Left renal cortex interstitium (tissue), 4 donors: ENCODE data around the gene ARPC5. TPM values are rescaled to one million over a fixed set of nuclear protein-coding genes. Genes with fewer than 3 reads are reported as not detected.
"Not testable (repeated sequence)": the region's sequence is repeated elsewhere in the genome, so short reads cannot be mapped to it uniquely, and the experiment has no call there.

ENCODE experiments used
- DNase-seq, 4 donors: peaks; one replicate each; pipeline ENCODE4 v3.0.0-alpha.2; 2013; ENCODE audit warnings: low read depth in 4 of 4, low spot score in 2 of 4, missing footprints in 1 of 4
- polyA plus RNA-seq, 4 donors: library from polyadenylated mRNA; unstranded; fragments of 120-200 nt; gene quantifications; one replicate each; pipeline ENCODE4 v1.2.1, GENCODE V29; 2013; ENCODE audit not compliant: insufficient read length in 4 of 4

Gene ARPC5
- 100 to 1,000 TPM; 133 to 197 (median 163) TPM for polyA plus RNA-seq

DNA sequence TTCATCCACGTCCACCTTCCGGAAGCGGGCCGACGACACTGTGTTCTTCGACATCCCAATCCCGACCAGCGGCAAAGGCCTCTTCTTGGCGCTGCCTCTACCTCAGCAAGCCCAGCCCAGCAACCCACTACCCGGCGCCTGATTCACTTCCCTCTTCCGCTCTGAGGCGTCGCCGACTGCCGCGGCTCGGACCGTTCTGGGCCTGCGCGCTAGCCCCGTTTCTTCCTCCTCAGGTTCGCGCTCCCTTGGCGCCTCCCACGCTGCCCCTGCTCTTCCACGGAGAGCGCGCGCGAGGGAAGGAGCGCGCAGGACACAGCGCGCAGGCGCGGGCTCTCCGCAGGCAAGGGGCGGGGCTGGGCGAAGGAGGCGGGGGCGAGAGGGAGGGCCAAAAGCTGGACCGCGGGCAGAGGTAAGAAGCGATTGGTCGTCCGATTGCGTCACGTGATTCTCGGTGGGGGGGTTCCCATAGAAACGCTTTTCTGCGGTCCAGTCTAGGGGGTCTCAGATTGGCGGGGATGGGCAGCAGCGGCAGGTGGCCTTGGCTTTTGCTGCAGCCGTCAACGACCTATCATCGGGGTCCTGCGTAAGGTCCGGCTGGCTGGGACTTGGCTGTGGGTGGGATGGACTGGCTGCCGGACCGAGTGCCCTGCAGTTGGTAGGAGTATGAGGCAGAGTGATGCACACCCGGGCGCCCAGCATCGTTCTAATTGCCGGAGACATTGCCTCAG lies at the start of gene ARPC5:
Gene ARPC5 (minus strand): TSS at position 178 of the 728 bp plus-strand sequence. CDS start 124 bp downstream, at position 54.
- DNase-seq, result peak; percentile 91 to 95 (median 93)

DNA sequence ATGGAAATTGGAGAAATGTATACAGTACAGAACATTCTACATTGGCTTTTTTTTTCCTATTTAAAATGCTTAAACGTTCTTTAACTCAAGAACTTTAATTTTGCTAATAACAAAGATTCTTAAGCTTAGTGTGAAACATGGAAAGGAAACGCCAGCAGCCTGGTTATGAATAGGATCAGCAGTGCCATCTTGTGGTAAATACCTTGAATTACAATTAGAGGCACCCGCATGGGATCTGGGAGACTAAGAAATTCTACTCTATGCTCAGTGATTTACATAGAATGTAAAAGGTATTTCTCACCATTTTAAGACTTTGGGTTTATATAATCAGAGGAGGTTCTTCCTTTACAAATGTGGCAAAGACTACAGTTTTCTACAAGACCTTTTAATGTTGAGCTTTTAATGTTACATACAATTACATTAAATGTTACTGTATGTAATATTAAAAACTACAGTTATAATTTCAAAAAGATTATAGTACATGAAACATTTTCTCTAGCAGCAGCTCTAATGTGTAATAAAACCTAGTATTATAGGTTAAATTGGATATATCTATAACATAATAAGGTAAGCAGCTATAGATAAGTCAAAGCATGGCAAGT lies 49.6 kb upstream of the ARPC5 start:
- no peak for DNase-seq

DNA sequence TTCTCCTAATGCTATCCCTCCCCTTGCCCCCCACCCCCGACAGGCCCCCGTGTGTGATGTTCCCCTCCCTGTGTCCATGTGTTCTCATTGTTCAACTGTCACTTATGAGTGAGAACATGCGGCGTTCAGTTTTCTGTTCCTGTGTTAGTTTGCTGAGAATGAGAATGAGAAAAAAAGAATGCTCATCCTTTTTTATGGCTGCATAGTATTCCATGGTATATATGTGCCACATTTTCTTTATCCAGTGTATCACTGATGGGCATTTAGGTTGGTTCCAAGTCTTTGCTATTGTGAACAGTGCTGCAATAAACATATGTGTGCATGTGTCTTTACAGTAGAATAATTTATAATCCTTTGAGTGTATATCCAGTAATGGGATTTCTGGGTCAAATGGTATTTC lies 43.8 kb upstream of the ARPC5 start:
- not testable (repeated sequence) for DNase-seq

DNA sequence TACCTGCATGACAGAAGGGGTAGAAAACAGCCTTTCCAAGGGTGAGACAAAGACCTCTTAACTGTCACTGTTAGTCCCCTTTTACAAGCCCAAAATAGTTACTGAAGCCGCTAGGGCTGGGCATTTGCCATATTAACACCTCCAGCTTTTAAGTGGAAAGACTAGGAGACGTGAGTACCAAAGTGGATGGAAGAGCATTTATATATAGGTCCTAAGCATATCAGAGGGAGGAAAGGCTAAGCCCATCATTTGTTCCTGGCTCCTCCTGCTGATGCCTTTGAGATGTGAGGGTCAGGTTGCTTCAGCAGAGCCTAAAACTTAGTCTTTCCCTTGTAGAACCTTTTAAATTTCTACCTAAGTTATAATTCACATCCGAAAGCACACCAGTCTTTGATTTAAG lies 43.2 kb upstream of the ARPC5 start:
- no peak for DNase-seq

DNA sequence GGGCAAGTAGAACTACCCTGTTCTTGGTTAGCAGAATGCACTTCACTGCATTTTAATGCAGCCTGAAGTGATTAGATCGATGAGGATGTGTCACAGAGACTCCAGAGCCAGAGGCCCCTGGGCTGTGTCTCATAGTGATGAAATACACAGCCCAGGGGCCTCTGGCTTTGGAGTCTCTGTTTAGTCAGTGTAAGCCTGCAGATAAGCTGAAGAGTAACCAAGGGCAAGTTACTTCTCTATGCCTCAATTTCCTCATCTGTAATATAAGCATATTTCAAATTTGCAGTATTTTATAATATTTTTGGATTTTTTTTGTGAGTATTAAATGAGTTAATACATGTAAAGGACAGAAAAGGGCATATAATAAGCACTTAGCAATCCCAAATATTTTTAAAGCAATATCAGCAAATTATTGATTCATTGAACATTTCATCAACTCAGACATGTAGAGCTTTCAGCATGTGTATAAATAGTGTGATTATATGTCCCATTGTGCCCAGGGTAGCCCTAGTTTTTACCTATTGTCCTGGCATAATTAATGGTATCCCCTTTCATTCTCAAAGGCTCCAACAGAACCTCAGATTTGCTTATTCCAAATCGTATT lies 41.1 kb upstream of the ARPC5 start:
- no peak for DNase-seq

DNA sequence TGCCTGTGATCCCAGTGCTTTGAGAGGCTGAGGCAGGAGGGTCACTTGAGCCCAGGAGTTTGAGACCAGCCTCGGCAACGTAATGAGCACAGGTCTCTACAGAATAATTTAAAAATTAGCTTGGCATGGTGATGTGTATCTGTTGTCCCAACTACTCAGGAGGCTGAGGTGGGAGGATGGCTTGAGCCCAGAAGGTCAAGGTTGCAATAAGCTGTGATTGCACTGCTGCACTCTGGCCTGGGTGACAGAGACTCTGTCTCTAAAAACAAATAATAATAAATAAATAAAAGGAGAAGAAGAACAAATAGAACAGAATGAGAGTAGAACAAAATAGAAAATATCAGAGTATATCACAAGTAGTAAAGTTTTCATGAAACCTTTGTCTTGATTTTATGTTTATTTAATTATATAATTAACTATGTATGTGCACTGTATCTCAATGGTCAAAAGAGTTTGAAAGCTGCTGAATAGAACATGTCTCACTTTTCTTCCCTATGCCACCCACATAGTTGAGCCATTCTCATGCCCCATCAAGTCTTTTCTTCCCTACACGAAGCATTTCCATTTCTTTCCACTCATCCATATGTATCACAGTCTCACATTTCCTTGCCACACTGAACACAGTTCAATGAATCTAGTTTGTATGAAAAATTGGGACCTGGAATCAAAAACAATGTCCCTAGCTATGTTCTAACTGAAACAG lies 40.5 kb upstream of the ARPC5 start:
- no peak for DNase-seq

DNA sequence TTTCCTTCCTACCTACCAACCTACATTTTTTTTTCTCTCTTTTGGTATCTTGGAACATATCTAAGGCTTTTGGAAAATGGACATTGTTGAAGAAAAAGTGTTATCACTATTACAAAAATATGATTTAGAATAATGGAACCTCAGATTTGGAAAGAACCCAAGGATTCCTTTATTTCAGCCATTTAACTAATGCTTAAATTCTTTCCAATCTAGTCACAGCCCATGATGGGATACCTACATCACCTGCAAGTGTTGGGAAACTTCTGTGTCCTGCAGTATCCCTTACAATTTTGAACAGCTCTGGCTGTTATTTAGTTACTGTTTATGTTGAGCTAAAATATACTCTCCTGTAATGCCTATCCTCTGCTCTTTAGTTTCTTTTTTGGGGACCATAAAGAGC lies 39.8 kb upstream of the ARPC5 start:
- DNase-seq, result no peak

DNA sequence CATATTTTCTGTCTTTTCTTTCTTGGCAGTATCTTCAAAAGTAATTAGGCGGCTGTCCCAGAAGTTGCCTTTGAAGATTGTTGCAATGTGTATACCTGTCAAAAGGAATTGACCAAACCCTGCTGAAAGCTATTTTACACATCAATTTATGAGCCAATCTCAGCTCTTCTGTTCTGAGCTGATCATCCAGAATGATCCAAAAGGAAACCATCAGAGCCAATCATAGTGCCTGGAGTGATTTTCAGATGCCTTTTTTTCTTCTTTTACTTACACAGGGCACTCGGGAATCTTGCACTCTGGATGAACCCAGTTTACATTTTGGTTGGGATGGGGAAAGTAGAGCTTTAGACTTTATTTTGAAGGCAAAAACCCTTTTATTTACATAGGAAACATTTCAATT lies 39.3 kb upstream of the ARPC5 start:
- no peak for DNase-seq

DNA sequence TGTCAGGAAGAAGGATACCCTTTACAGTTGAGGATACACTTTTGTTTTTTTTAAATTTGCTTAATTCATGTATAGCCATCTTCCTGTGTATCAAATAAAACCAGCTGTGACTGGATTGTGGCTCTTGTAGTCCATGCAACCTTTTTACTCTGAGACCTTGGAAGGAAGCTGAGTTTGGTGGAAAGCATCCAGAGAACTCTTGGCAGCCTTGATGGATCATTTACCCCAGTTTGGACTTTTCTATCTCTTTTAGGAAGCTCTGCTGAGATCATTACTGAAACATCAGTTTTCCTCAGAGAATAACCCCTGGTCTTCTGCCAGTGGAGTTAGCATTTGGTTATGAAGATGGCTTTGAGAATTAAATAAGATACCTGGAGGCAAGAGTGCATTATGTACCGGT lies 38.8 kb upstream of the ARPC5 start:
- no peak for DNase-seq

DNA sequence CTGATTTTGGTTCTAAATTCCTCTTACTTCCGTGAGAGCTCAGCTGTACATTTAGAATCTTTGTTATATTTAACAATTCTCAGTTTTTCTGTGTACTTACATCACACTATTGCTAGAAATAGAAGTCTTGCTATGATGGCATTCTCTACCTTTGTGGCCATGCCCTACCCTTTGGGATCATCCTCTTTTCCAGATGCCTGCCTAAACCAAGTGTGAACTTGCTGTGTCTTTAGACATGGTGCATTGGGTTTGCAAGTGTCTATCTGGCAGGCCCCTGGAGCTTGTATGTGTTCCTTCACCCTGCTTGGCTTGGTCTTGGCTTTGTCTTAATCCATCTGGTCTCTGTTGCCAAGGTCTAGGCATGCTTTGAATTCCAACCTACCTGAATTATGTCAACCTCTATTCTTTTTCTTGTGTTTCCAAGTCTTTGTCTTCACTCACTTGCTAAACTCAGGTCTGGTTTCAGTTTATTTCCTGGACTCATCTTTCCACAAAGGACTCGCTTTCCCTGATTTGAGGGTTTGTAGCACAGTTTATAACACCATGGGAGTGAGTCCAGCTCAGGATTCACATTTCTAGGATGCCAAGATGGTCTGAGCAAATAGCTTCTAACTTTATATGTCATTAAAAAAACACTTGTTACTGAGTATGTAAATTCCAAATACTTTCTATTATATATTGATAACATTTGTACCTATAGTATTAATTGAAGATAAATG lies 38.2 kb upstream of the ARPC5 start:
- DNase-seq, result no peak

DNA sequence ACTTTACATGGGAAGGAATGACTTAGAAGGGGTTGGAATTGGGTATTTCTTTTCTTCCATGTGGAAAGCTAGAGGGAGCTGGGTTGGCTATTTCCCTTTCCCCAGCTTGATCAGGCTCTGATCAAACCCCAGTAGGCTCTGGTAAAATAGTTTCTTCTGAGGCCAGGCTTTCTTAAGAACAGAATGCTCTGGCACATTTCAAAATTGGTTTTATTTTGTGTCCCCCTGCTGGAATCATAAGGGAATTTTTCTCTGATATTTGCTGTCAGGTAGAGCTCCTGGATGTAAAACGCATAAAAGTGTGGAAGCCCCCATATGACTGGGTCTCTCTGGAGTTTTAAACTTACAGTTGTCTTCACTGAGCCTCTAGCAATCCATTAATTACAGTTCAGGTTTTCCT lies 34.6 kb upstream of the ARPC5 start:
- no peak for DNase-seq

DNA sequence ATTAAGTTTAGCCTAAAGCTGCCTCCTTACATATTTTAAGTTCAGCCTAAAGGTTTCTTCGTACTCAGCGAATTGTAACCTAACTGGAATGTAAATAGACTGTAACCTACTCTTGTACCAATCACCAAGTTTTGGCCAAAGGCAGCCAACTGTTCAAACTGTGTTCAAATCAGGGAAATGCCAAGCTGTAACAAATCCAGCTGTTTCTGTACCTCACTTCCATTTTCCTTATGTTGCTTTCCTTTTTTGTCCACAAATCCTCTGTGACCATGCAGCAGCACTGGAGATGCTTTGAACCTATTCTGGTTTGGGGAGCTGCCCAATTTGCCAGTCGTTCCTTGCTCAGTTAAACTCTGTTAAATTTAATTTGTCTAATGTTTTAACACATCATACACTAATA lies 20.8 kb upstream of the ARPC5 start:
- DNase-seq, result no peak

DNA sequence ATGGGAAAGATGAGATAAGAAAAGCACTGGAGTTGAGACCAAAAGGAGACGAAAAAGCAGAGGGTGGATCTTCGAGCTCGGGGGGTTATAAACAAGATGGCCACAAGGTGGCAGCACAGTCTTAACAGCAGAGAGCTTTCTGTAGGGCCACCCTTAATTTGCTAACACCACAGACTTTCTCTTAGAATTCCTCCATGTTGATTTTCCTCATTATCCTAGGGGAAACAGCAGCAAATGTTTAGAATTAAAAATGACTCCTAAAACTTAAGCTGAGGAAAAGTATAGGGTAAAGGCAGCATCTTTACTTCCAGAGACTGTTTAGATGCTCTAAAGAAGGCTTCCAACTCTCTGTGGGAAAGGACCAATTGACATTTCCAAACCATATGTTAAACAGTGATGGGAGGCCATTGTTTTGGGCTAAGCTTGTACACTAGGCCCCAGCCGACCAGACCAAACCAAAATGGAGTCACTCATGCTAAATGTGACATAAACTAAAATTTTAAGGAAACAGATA lies 20.0 kb upstream of the ARPC5 start:
- DNase-seq, result peak in 3 of 4 donors; percentile 65 to 82 (median 68)

DNA sequence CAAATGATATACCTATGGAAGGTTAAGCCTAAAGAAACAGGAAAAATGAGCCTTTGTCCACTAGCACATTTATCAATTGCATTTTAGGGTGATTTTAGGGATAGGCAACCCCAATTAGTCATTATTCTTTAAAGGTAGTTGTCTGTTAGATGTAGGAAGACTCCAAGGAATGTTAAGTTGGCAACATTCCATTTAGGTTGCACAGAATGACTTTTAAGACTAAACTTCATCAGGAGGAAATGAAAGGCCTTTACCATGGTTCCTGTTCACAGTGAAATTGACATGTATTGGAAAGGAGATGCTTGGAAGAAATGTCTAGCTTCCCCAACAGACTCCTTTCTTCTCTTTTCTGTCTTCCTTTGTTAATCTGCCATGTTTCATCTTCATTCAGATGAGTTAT lies 19.1 kb upstream of the ARPC5 start:
- no peak for DNase-seq

DNA sequence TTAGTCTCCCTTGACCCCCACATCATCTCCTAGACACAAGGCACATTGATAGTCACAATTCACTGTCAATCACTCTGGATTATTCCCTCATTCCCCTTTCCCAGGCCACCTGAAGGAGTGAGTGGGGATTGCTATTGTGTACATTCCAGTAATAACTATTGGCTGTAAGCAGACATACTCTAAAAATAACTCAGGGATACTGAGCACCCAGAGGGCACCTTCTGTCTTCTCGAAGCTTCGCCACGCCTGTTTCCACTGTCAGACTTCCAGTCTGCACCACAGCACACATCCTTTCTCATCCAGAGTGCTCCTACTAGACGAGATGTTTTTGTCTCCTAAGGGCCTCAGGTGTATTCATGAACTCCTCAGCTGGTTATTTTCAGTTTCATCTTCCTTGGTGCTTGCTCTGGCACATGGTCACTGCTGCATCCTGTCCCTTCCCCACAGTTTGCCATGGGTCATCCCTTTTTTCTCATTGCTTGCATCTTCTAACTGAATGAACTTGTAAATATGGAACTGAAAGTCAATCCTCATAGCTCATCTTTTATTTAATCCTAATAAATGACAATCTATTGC lies 18.4 kb upstream of the ARPC5 start:
- no peak for DNase-seq

DNA sequence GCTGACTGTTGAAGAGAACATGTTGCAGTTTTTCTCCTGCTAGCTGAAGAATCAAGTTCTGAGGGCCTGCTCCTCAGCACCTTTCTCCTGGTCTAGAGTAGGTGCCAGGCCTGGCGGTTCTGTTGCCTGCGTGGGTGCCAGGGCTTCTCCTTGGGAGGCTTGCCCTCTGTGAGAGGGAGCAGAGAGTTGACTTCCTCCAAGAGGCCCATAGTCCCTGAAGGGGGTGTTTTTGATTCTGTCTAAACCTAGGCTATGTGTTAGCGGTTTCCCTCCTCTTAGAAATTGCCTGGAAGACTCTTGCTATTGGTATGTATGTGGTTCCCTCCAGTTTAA lies 17.8 kb upstream of the ARPC5 start:
- DNase-seq, result no peak

DNA sequence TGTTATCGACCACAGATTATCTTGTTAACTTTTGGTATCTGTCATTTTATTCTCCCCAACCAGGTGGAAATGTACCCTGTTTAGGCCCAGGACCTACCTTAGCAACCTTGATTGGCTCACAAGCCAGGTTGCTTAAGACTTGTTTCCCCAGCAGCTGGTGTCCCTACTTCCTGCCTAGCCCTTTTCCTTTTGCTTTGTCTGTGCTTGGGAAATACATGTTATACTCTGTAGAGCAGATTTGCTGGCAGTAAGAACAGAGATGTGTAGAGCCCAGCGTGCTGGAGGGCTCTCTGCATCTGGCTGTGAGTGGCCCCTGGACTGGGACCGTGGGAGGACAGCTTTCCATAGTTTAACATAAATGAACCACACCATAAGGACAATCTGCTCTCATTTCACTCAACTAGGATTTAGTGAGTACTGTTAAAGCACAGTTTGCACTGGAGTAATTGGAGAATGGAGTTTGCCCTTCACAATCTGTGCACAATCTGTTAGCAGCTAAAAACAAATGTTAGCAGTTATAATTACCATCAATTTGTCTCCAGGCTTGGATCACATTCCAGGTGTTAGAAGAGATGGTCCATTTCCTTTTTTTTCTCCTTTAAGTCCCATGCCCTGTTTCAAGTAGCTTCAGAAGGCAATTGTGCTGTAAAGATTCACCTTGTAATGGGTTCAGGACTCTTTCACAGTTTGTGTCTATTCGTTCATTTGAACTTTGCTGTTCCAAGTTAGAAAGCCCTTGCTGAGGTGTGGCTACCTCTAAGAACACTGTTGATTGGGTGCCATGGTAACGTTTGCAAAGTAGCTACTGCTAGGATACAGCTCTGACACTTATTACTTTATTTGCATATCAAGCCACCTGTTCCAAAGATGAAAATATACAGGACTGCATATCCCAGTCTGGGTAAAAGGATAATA lies 17.2 kb upstream of the ARPC5 start, which contains the start of gene APOBEC4:
Gene APOBEC4 (minus strand): TSS at position 770 of the 915 bp plus-strand sequence. CDS start 4,535 bp downstream, outside the sequence.
- no peak for DNase-seq

DNA sequence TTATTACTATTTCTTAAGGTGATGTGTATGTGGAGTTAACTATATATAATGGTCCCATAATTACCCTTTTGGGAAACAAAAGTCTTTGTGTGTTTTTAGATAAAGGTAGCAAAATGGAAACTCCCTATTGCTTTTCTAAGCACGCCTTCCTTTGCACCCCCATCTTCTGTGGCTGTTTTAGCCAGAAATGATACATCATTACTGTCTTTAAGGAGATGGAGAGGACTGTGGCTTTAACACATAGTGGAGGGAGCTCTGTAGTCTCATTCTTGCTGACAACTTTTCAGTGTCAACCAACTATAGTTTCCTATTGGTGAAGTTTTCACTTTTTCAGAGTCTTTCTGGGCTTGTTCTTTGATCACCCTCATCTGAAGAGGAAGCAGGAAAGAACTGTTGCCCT lies 16.5 kb upstream of the ARPC5 start:
- DNase-seq, result no peak

DNA sequence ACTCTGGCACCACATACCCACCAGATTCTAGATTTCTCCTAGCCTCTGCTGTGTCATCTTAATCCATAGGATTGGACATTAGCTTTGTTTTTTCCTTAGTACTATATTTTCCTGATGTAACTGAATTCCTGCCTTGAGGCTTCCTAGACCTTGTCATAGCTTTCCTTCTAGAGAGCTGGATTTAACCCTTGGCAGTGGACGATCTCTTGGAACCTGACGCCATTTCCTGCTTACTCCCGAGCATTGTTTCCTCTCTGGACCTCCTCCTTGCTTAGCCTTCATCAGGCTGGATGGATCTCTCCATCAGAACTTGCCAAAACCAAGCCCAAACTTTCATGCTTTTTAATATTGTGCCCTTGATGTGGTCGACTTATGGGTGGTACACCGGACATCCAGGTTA lies 16.0 kb upstream of the ARPC5 start:
- DNase-seq, result no peak
